Measurements from ENCODE around the gene SLAIN1. TPM values are rescaled to one million over a fixed set of nuclear protein-coding genes. Genes with fewer than 3 reads are reported as not detected.

SLAIN1 gene
- total and polyA plus RNA-seq, 2 of the 13 experiments (the other 11 are each of a cell fraction or from before 2014, with no cell fraction given), result 1.2 to 4.5 TPM

GRCh38 chr13:77697217-77698103 is at the start of gene SLAIN1 (continued):
- TF ChIP-seq IRF9 (CRISPR knock-in tag; IDR thresholded peaks at IDR 0.05; ENCODE audit: borderline replicate concordance) (no peak), LCORL (IDR thresholded peaks at IDR 0.05) (no peak), LCORL (CRISPR knock-in tag; IDR thresholded peaks at IDR 0.05) (no peak), PLRG1 (conservative IDR thresholded peaks at IDR 0.05) (no peak), ZNF816 (CRISPR knock-in tag; IDR thresholded peaks at IDR 0.05; ENCODE audit: borderline replicate concordance) (no peak), RBM22 (optimal IDR thresholded peaks at IDR 0.05; ENCODE audit: low read length) (no peak), ZNF101 (CRISPR knock-in tag; IDR thresholded peaks at IDR 0.05; ENCODE audit: borderline replicate concordance, low read depth) (no peak), TFDP2 (CRISPR knock-in tag; IDR thresholded peaks at IDR 0.05) (peak; percentile 18; the same call in 1 of the 2 replicates), GFI1 (CRISPR knock-in tag; IDR thresholded peaks at IDR 0.05; ENCODE audit: borderline replicate concordance) (no peak), ZFP37 (CRISPR knock-in tag; IDR thresholded peaks at IDR 0.05; ENCODE audit: borderline replicate concordance) (no peak), CBFB (CRISPR knock-in tag; IDR thresholded peaks at IDR 0.05) (no peak), KDM1A (CRISPR knock-in tag; IDR thresholded peaks at IDR 0.05) (no peak), TRAFD1 (CRISPR knock-in tag; IDR thresholded peaks at IDR 0.05; ENCODE audit: borderline replicate concordance) (no peak), ZNF691 (CRISPR knock-in tag; IDR thresholded peaks at IDR 0.05; ENCODE audit: borderline replicate concordance, low read depth) (no peak), ZNF790 (CRISPR knock-in tag; IDR thresholded peaks at IDR 0.05; ENCODE audit: borderline replicate concordance) (no peak), TRIM24 (CRISPR knock-in tag; IDR thresholded peaks at IDR 0.05) (no peak), SAP130 (CRISPR knock-in tag; IDR thresholded peaks at IDR 0.05; ENCODE audit: low read depth) (0 out of 2 replicates have a peak, but pooled peaks have one; percentile 17), RARA (CRISPR knock-in tag; IDR thresholded peaks at IDR 0.05) (no peak), ZSCAN20 (CRISPR knock-in tag; IDR thresholded peaks at IDR 0.05; ENCODE audit: borderline replicate concordance) (no peak)
- TF ChIP-seq, protein P1, sequence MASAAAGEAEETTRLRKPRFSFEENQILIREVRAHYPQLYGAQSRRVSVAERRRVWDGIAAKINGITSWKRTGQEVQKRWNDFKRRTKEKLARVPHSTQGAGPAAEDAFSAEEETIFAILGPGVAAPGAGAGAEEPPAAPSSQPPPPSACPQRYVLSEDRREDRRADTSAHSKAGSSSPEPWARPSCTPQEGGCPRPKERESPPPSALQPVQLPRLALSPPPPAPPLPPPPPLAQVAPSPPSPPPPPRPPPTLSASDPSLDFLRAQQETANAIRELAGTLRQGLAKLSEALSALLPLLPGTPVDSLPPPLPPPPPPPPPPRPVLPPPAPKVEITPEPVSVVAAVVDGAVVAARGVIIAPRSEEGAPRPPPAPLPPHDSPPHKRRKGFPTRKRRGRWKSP (CRISPR knock-in tag; IDR thresholded peaks at IDR 0.05), result no peak
- TF ChIP-seq, protein P2, sequence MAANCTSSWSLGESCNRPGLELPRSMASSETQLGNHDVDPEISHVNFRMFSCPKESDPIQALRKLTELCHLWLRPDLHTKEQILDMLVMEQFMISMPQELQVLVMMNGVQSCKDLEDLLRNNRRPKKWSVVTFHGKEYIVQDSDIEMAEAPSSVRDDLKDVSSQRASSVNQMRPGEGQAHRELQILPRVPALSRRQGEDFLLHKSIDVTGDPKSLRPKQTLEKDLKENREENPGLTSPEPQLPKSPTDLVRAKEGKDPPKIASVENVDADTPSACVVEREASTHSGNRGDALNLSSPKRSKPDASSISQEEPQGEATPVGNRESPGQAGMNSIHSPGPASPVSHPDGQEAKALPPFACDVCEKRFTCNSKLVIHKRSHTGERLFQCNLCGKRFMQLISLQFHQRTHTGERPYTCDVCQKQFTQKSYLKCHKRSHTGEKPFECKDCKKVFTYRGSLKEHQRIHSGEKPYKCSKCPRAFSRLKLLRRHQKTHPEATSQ (CRISPR knock-in tag; IDR thresholded peaks at IDR 0.05; ENCODE audit: borderline replicate concordance), result no peak

All from HepG2 (cell line).